ENCODE measurements around the gene CIB2. TPM values are rescaled to one million over a fixed set of nuclear protein-coding genes. Genes with fewer than 3 reads are reported as not detected.

Gene CIB2
- polyA plus RNA-seq, 1 donor (not counting 4 experiments of a cell fraction or from before 2014, with no cell fraction given): 4.1 TPM

- FAIRE-seq: peak; percentile 34
- no peak overlapping the region for H3K27ac ChIP-seq (ENCODE audit: control insufficient read depth, insufficient read depth, low read length)
Observed at GRCh38 chr15:78146425-78147154, 15.3 kb upstream of the CIB2 start.

GRCh38 chr15:78142332-78142731 lies 11.1 kb upstream of the CIB2 start:
- Histone ChIP-seq H2AFZ (ENCODE audit: control insufficient read depth, low read length) (no peak overlapping the region), H3K4me2 (ENCODE audit: control insufficient read depth, extremely low read depth, insufficient read depth, low read depth, low read length) (no peak overlapping the region), H3K27me3 (ENCODE audit: control insufficient read depth, extremely low read depth, insufficient read depth, low read length) (no peaks in the 10 kb centered on the region), H3K9ac (ENCODE audit: control insufficient read depth, extremely low read depth, insufficient read depth, low read length) (no peak overlapping the region), H3K9me3 (ENCODE audit: control insufficient read depth, low read depth, low read length) (no peaks in the 10 kb centered on the region), H3K79me2 (ENCODE audit: control insufficient read depth, insufficient read depth, low read length) (no peaks in the 10 kb centered on the region), H3K4me1 (ENCODE audit: control insufficient read depth, extremely low read depth, insufficient read depth, low read length) (peaks cover 12% of the 10 kb centered on the region), H3K27ac (ENCODE audit: control insufficient read depth, insufficient read depth, low read length) (no peak overlapping the region), H3K36me3 (ENCODE audit: control insufficient read depth in 2 of 2, extremely low read depth in 1 of 2, insufficient read depth in 2 of 2, low read length in 2 of 2) (no peaks in the 10 kb centered on the region), H4K20me1 (ENCODE audit: control insufficient read depth, extremely low read depth, insufficient read depth, low read length) (no peaks in the 10 kb centered on the region), H3K4me3 (ENCODE audit: control insufficient read depth in 2 of 3, extremely low read depth in 1 of 3, insufficient read depth in 2 of 3, low read depth in 1 of 3, low read length in 3 of 3) (no peak overlapping the region), H3K9me1 (ENCODE audit: control insufficient read depth, extremely low read depth, insufficient read depth, low read length) (no peaks in the 10 kb centered on the region)
- FAIRE-seq (no peak), DNase-seq (ENCODE audit: low read depth, low spot score) (no peak)
- no peak for TF ChIP-seq CTCF (optimal IDR thresholded peaks at IDR 0.05 in 1 of 3, IDR thresholded peaks at IDR 0.05 in 1 of 3, conservative IDR thresholded peaks at IDR 0.05 in 1 of 3; ENCODE audit: extremely low read depth in 1 of 3, insufficient read depth in 2 of 3, low read length in 3 of 3)
- no peak for TF ChIP-seq EZH2 (IDR thresholded peaks at IDR 0.05; ENCODE audit: low read length)
- dilution Hi-C loops (cut with MboI; ENCODE audit: extremely low pct_ligation_motif_present, low sequenced_read_pairs): no loop called here

More at GRCh38 chr15:78146425-78147154, 15.3 kb upstream of the CIB2 start:
- TF ChIP-seq EZH2 (IDR thresholded peaks at IDR 0.05; ENCODE audit: low read length) (no peak), CTCF (optimal IDR thresholded peaks at IDR 0.05 in 1 of 3, IDR thresholded peaks at IDR 0.05 in 1 of 3, conservative IDR thresholded peaks at IDR 0.05 in 1 of 3; ENCODE audit: extremely low read depth in 1 of 3, insufficient read depth in 2 of 3, low read length in 3 of 3) (no peak)
- peaks cover 33% of the 10 kb centered on the region for H3K4me1 ChIP-seq (ENCODE audit: control insufficient read depth, extremely low read depth, insufficient read depth, low read length)
- no peaks in the 10 kb centered on the region for H3K27me3 ChIP-seq (ENCODE audit: control insufficient read depth, extremely low read depth, insufficient read depth, low read length)
- no peak overlapping the region for H3K9ac ChIP-seq (ENCODE audit: control insufficient read depth, extremely low read depth, insufficient read depth, low read length)
- DNase-seq (ENCODE audit: low read depth, low spot score): no peak
- peaks cover 20% of the 10 kb centered on the region for H3K79me2 ChIP-seq (ENCODE audit: control insufficient read depth, insufficient read depth, low read length)
- no peaks in the 10 kb centered on the region for H4K20me1 ChIP-seq (ENCODE audit: control insufficient read depth, extremely low read depth, insufficient read depth, low read length)
- H3K4me3 ChIP-seq (ENCODE audit: control insufficient read depth in 2 of 3, extremely low read depth in 1 of 3, insufficient read depth in 2 of 3, low read depth in 1 of 3, low read length in 3 of 3): no peak overlapping the region
- no peaks in the 10 kb centered on the region for H3K9me3 ChIP-seq (ENCODE audit: control insufficient read depth, low read depth, low read length)
- H3K36me3 ChIP-seq (ENCODE audit: control insufficient read depth in 2 of 2, extremely low read depth in 1 of 2, insufficient read depth in 2 of 2, low read length in 2 of 2): no peaks in the 10 kb centered on the region
- no peaks in the 10 kb centered on the region for H3K9me1 ChIP-seq (ENCODE audit: control insufficient read depth, extremely low read depth, insufficient read depth, low read length)
- H3K4me2 ChIP-seq (ENCODE audit: control insufficient read depth, extremely low read depth, insufficient read depth, low read depth, low read length): no peak overlapping the region
- no peak overlapping the region for H2AFZ ChIP-seq (ENCODE audit: control insufficient read depth, low read length)
- dilution Hi-C loops (cut with MboI; ENCODE audit: extremely low pct_ligation_motif_present, low sequenced_read_pairs): no loop called here

Measured in keratinocyte (primary cell).